Neural cell (in vitro differentiated cells): ENCODE data around the gene EN2. TPM values are rescaled to one million over a fixed set of nuclear protein-coding genes. Genes with fewer than 3 reads are reported as not detected.

Experiments
- H2AFZ ChIP-seq: fragments of 200-600, 300-800 bp; sonication (generic), shearing (Covaris generic); 2 replicates; pipeline ENCODE4 v1.6.0; 2014; ENCODE audit warnings: low read depth, mild to moderate bottlenecking, antibody characterized with exemption, low read length, moderate library complexity
- H3F3A ChIP-seq: fragments of 200-600 bp; shearing (Covaris generic); 2 replicates; pipeline ENCODE4 v1.6.1; 2016; ENCODE audit warnings: mild to moderate bottlenecking, moderate library complexity, mixed read lengths, antibody characterized with exemption, low read length; ENCODE audit not compliant: insufficient read depth, poor library complexity, severe bottlenecking
- H3K27ac ChIP-seq: fragments of 200-600, 300-800 bp; sonication (generic), shearing (Covaris generic); 2 replicates; pipeline ENCODE4 v1.5.1; 2014; ENCODE audit warnings: mild to moderate bottlenecking, low read length, moderate library complexity
- H3K27me3 ChIP-seq: fragments of 300-800, 200-600 bp; sonication (generic), shearing (Covaris generic); 2 replicates; pipeline ENCODE4 v1.6.0; 2014; ENCODE audit warnings: mild to moderate bottlenecking, low read depth, low read length, moderate library complexity; ENCODE audit not compliant: insufficient read depth
- H3K36me3 ChIP-seq: fragments of 300-800, 200-600 bp; sonication (generic), shearing (Covaris generic); 2 replicates; pipeline ENCODE4 v1.5.1; 2014; ENCODE audit warnings: mild to moderate bottlenecking, antibody characterized with exemption, low read length, moderate library complexity; ENCODE audit not compliant: insufficient read depth
- H3K4me2 ChIP-seq: fragments of 300-800, 200-600 bp; sonication (generic), shearing (Covaris generic); 2 replicates; pipeline ENCODE4 v1.6.0; 2014; ENCODE audit warnings: mild to moderate bottlenecking, low read length
- H3K4me3 ChIP-seq: fragments of 300-800, 200-600 bp; sonication (generic), shearing (Covaris generic); 2 replicates; pipeline ENCODE4 v1.5.1; 2014; ENCODE audit warnings: mild to moderate bottlenecking, low read length, moderate library complexity
- H3K79me2 ChIP-seq: fragments of 200-600 bp; shearing (Covaris generic); replicated peaks from 2 replicates; pipeline ENCODE4 v1.6.0; 2014; ENCODE audit warnings: mild to moderate bottlenecking, low read length, moderate library complexity; ENCODE audit not compliant: insufficient read depth
- H3K9ac ChIP-seq: fragments of 300-800, 200-600 bp; sonication (generic), shearing (Covaris generic); 2 replicates; pipeline ENCODE4 v1.6.1; 2016; ENCODE audit warnings: mild to moderate bottlenecking, low read length, mixed read lengths
- H3K9me2 ChIP-seq: fragments of 200-600 bp; shearing (Covaris generic); 2 replicates; pipeline ENCODE4 v1.6.1; 2016; ENCODE audit warnings: mild to moderate bottlenecking, low read length, mixed read lengths; ENCODE audit not compliant: insufficient read depth
- H3K9me3 ChIP-seq: fragments of 200-600, 300-800 bp; sonication (generic), shearing (Covaris generic); 2 replicates; pipeline ENCODE4 v1.6.1; 2016; ENCODE audit warnings: mild to moderate bottlenecking, mixed run types, low read length, moderate library complexity, mixed read lengths
- H4K20me1 ChIP-seq: fragments of 200-600 bp; shearing (Covaris generic); 2 replicates; pipeline ENCODE4 v1.6.1; 2016; ENCODE audit warnings: mild to moderate bottlenecking, mixed run types; ENCODE audit not compliant: insufficient read depth
- CTCF ChIP-seq: fragments of 450-650 bp; IDR thresholded peaks from 2 replicates; pipeline ENCODE4 v1.5.1; 2014; ENCODE audit warnings: antibody characterized with exemption, mild to moderate bottlenecking, moderate library complexity; ENCODE audit not compliant: poor library complexity, severe bottlenecking
- EP300 ChIP-seq: fragments of 450-650 bp; conservative IDR thresholded peaks from 2 replicates; pipeline ENCODE4 v1.6.1; 2014; ENCODE audit warnings: antibody characterized with exemption, mild to moderate bottlenecking, moderate library complexity; ENCODE audit not compliant: poor library complexity, severe bottlenecking
- EZH2 ChIP-seq: fragments of 200-600, 300-800 bp; shearing (Covaris generic), sonication (generic); IDR thresholded peaks from 2 replicates; pipeline ENCODE4 v1.6.1; 2014; ENCODE audit warnings: antibody characterized with exemption, low read length, borderline replicate concordance, mild to moderate bottlenecking; ENCODE audit not compliant: insufficient read depth, poor library complexity, severe bottlenecking
- MXI1 ChIP-seq: fragments of 450-650 bp; conservative IDR thresholded peaks from 2 replicates; pipeline ENCODE4 v1.6.1; 2014; ENCODE audit warnings: antibody characterized with exemption, mild to moderate bottlenecking; ENCODE audit not compliant: poor library complexity, severe bottlenecking
- POLR2AphosphoS5 ChIP-seq: IDR thresholded peaks from 2 replicates; pipeline ENCODE4 v1.6.1; 2012
- RAD21 ChIP-seq: fragments of 450-650 bp; conservative IDR thresholded peaks from 2 replicates; pipeline ENCODE4 v1.6.1; 2014; ENCODE audit warnings: antibody characterized with exemption, mild to moderate bottlenecking, moderate library complexity
- REST ChIP-seq: IDR thresholded peaks from 2 replicates; pipeline ENCODE4 v1.6.1; 2012; ENCODE audit warnings: borderline replicate concordance
- SMC3 ChIP-seq: fragments of 450-650 bp; conservative IDR thresholded peaks from 2 replicates; pipeline ENCODE4 v1.6.1; 2014; ENCODE audit warnings: antibody characterized with exemption, mild to moderate bottlenecking, moderate library complexity; ENCODE audit not compliant: poor library complexity
- TAF1 ChIP-seq: IDR thresholded peaks from 2 replicates; pipeline ENCODE4 v1.6.1; 2012; ENCODE audit warnings: low read depth
- polyA plus RNA-seq: library from polyadenylated mRNA; depleted of rRNA; stranded (reverse); fragments of >200 nt; gene quantifications from 2 replicates; pipeline ENCODE4 v1.2.3, GENCODE V29; 2014

Gene EN2
- polyA plus RNA-seq, 1 donor from 2014 or later, result not detected

GRCh38 chr7:155409980-155410379 is 47.9 kb upstream of the EN2 start:
- Histone ChIP-seq H3K9me3 (no peaks in the 10 kb centered on the region), H3K9me2 (no peaks in the 10 kb centered on the region), H3K9ac (no peak overlapping the region), H3K27ac (no peak overlapping the region), H3K36me3 (no peaks in the 10 kb centered on the region), H3K27me3 (no peaks in the 10 kb centered on the region), H3K79me2 (no peaks in the 10 kb centered on the region), H2AFZ (no peak overlapping the region), H3F3A (no peaks in the 10 kb centered on the region), H3K4me2 (no peak overlapping the region), H4K20me1 (no peaks in the 10 kb centered on the region), H3K4me3 (no peak overlapping the region)
- no peak for TF ChIP-seq TAF1

- Histone ChIP-seq H3K4me3 (no peak overlapping the region), H3K9ac (no peak overlapping the region), H3K27me3 (no peaks in the 10 kb centered on the region), H3K27ac (no peak overlapping the region), H3K79me2 (no peaks in the 10 kb centered on the region), H4K20me1 (no peaks in the 10 kb centered on the region), H3K9me2 (no peaks in the 10 kb centered on the region), H3K9me3 (no peaks in the 10 kb centered on the region), H3K36me3 (no peaks in the 10 kb centered on the region), H3F3A (no peaks in the 10 kb centered on the region), H2AFZ (no peak overlapping the region), H3K4me2 (no peak overlapping the region)
- TF ChIP-seq RAD21, result no peak
- TF ChIP-seq TAF1, result no peak
- TF ChIP-seq CTCF, result no peak
- no peak for TF ChIP-seq EP300
- TF ChIP-seq POLR2AphosphoS5, result no peak
- no peak for TF ChIP-seq REST
- no peak for TF ChIP-seq SMC3
- TF ChIP-seq EZH2, result no peak
- no peak for TF ChIP-seq MXI1
Observed at GRCh38 chr7:155410431-155410830, 47.5 kb upstream of the EN2 start.
